ENCODE data around the gene LENG8. TPM values are rescaled to one million over a fixed set of nuclear protein-coding genes. Genes with fewer than 3 reads are reported as not detected.
"Not testable (repeated sequence)": the region's sequence is repeated elsewhere in the genome, so short reads cannot be mapped to it uniquely, and the experiment has no call there.

Gene LENG8
- total RNA-seq, 1 donor from 2014 or later: 57.8 TPM

GRCh38 chr19:54436628-54437252 is 12.3 kb upstream of the LENG8 start:
- DNase-seq (ENCODE audit: low spot score): no peak

GRCh38 chr19:54439174-54439851 is 9.7 kb upstream of the LENG8 start:
- peak; percentile 54 for ATAC-seq

More at GRCh38 chr19:54436628-54437252, 12.3 kb upstream of the LENG8 start:
- no peak for ATAC-seq

GRCh38 chr19:54440641-54441040 is 8.4 kb upstream of the LENG8 start:
- no peak for ATAC-seq
- DNase-seq (ENCODE audit: low spot score): no peak

More at GRCh38 chr19:54439174-54439851, 9.7 kb upstream of the LENG8 start:
- DNase-seq (ENCODE audit: low spot score): no peak

- no peak for DNase-seq (ENCODE audit: low spot score)
- no peak for ATAC-seq
Observed at GRCh38 chr19:54444737-54445136, 4.3 kb upstream of the LENG8 start.

- DNase-seq (ENCODE audit: low spot score); ATAC-seq: not testable (repeated sequence)
Observed at GRCh38 chr19:54446349-54446748, 2.6 kb upstream of the LENG8 start.

GRCh38 chr19:54448040-54448773 is 792 bp upstream of the LENG8 start:
- peak; percentile 66 for DNase-seq (ENCODE audit: low spot score)
- peak; percentile 50 for ATAC-seq

- no peak for DNase-seq (ENCODE audit: low spot score)
- no peak for ATAC-seq
Observed at GRCh38 chr19:54449701-54450069, 686 bp downstream of the LENG8 start.

GRCh38 chr19:54451331-54451871 is 2.4 kb downstream of the LENG8 start:
- DNase-seq (ENCODE audit: low spot score) (no peak), ATAC-seq (no peak)

- no peak for DNase-seq (ENCODE audit: low spot score)
- no peak for ATAC-seq
Observed at GRCh38 chr19:54451997-54452396, 3.0 kb downstream of the LENG8 start.

GRCh38 chr19:54452626-54453025 is 3.6 kb downstream of the LENG8 start:
- DNase-seq (ENCODE audit: low spot score): no peak
- no peak for ATAC-seq

GRCh38 chr19:54453921-54454780 is 5.2 kb downstream of the LENG8 start:
- no peak for DNase-seq (ENCODE audit: low spot score)
- ATAC-seq: no peak

- ATAC-seq: no peak
- no peak for DNase-seq (ENCODE audit: low spot score)
Observed at GRCh38 chr19:54454781-54455675, 6.0 kb downstream of the LENG8 start.

GRCh38 chr19:54455786-54456422 is 6.9 kb downstream of the LENG8 start:
- DNase-seq (ENCODE audit: low spot score) (no peak), ATAC-seq (no peak)

GRCh38 chr19:54456423-54457373 is 7.7 kb downstream of the LENG8 start:
- no peak for ATAC-seq
- no peak for DNase-seq (ENCODE audit: low spot score)

- DNase-seq (ENCODE audit: low spot score): no peak
- ATAC-seq: no peak
Observed at GRCh38 chr19:54457773-54458647, 9.0 kb downstream of the LENG8 start.

GRCh38 chr19:54458648-54459281 is 9.8 kb downstream of the LENG8 start:
- ATAC-seq (no peak), DNase-seq (ENCODE audit: low spot score) (no peak)

Measured in left lobe of liver (tissue), 2 donors.